GM12874 (cell line): ENCODE measurements around the gene BBS2.

ENCODE experiments used
- CTCF ChIP-seq: IDR thresholded peaks from 2 replicates; pipeline ENCODE4 v1.5.1; 2011; ENCODE audit warnings: low read depth, mild to moderate bottlenecking, control low read depth, low read length, moderate library complexity; ENCODE audit not compliant: insufficient read depth

BBS2 gene

GRCh38 chr16:56469748-56470147, 50.1 kb downstream of the BBS2 start:
- TF ChIP-seq CTCF = no peak

GRCh38 chr16:56468800-56469199, 51.0 kb downstream of the BBS2 start:
- TF ChIP-seq CTCF = no peak

- TF ChIP-seq CTCF = no peak
Observed at GRCh38 chr16:56466344-56466743, 53.5 kb downstream of the BBS2 start.

GRCh38 chr16:56463153-56463552, 56.7 kb downstream of the BBS2 start:
- no peak for TF ChIP-seq CTCF

GRCh38 chr16:56462064-56462796, 57.6 kb downstream of the BBS2 start:
- no peak for TF ChIP-seq CTCF

- TF ChIP-seq CTCF = no peak
Observed at GRCh38 chr16:56460101-56460500, 59.7 kb downstream of the BBS2 start.

- TF ChIP-seq CTCF = no peak
Observed at GRCh38 chr16:56457927-56458470, 61.8 kb downstream of the BBS2 start.
